Psoas muscle (tissue), 8 donors: ENCODE measurements around the gene AMOT. TPM values are rescaled to one million over a fixed set of nuclear protein-coding genes. Genes with fewer than 3 reads are reported as not detected.
A peak's percentile ranks its signal among the peaks of the same experiment; 100 is the strongest.

ENCODE experiments used
- ATAC-seq, 4 donors: fragments of 200-7000 bp; cut with Tn5 transposase; one replicate each; pipeline ENCODE4 v1.9.1; 2020; ENCODE audit warnings: moderate library complexity in 3 of 4, mild to moderate bottlenecking in 2 of 4
- DNase-seq, 2 donors: peaks; one replicate each; pipeline ENCODE4 v3.0.0-alpha.2; 2020
- H3K27ac ChIP-seq: fragments of 200-600 bp; one replicate; pipeline ENCODE4 v1.8.0; 2022
- H3K27me3 ChIP-seq, 3 donors: fragments of 200-600 bp in 1 of 3; one replicate each; pipeline versions ENCODE4 v1.6.1 to v1.8.0; 2013 to 2022; ENCODE audit warnings: low read length in 2 of 3, mild to moderate bottlenecking in 2 of 3, moderate library complexity in 1 of 3; ENCODE audit not compliant: insufficient read depth in 3 of 3
- H3K36me3 ChIP-seq, 2 donors: fragments of 200-600 bp in 1 of 2; one replicate each; pipeline versions ENCODE4 v1.6.1 to v1.8.0; 2013 to 2022; ENCODE audit warnings: low read depth in 1 of 2, mild to moderate bottlenecking in 1 of 2, moderate library complexity in 1 of 2; ENCODE audit not compliant: insufficient read depth in 1 of 2
- H3K4me1 ChIP-seq: fragments of 200-600 bp; one replicate; pipeline ENCODE4 v1.8.0; 2022
- H3K4me3 ChIP-seq: fragments of 200-600 bp; one replicate; pipeline ENCODE4 v1.8.0; 2022; ENCODE audit warnings: mild to moderate bottlenecking
- H3K9me3 ChIP-seq: fragments of 200-600 bp; one replicate; pipeline ENCODE4 v1.8.0; 2022
- WGBS, 3 donors: extraction: QIAGEN DNeasy Blood & Tissue Kit; methylation state at CpG; one replicate each; pipeline versions ENCODE4 v1.1.6 to v1.1.7; 2013; 5-methylcytosine and 5-hydroxymethylcytosine counted together
- intact Hi-C, 2 donors: fragments of 100-400 bp; cut with DNase I; formaldehyde crosslinking; loops; one replicate each; pipeline versions ENCODE4 v1.11.0 to v1.14.2; 2022
- polyA plus RNA-seq, 3 donors: library from polyadenylated mRNA; stranded (reverse); fragments of 200-250 nt; gene quantifications; one replicate each; pipeline ENCODE4 v1.2.3, GENCODE V29; 2013
- total RNA-seq, 4 donors: library from RNA; stranded (reverse); fragmentation: NEBNext Ultra II Directional in 2 of 4; extraction: Animal tissue kit (Norgen Biotek cat#: 25700) in 2 of 4; gene quantifications; one replicate each; pipeline versions ENCODE4 v1.2.1 to v1.2.4, GENCODE V29; 2021 to 2023
- TF ChIP-seq, protein P1 (sequence below): fragments of 200-600 bp; IDR thresholded peaks from one replicate; pipeline ENCODE4 v1.8.0; 2022; ENCODE audit warnings: antibody characterized with exemption
- donor health status: healthy with polysubstance abuse.
- donor health status: DM: no; HTN: no; CAD: no; lungs with moderate emphysema.
- donor health status: Bipolar disorder and iron deficiency.
- donor health status: healthy.
- donor health status: DM: yes; HTN: yes; CAD: no.
- donor health status: DM: no; HTN: no; CAD: no.
- donor health status: DM: no; HTN: no; CAD: no.
- donor health status: DM: yes; HTN: yes; CAD: no.

Gene AMOT
- total and polyA plus RNA-seq, 7 donors = 2.5 to 148 (median 72.6) TPM

DNA sequence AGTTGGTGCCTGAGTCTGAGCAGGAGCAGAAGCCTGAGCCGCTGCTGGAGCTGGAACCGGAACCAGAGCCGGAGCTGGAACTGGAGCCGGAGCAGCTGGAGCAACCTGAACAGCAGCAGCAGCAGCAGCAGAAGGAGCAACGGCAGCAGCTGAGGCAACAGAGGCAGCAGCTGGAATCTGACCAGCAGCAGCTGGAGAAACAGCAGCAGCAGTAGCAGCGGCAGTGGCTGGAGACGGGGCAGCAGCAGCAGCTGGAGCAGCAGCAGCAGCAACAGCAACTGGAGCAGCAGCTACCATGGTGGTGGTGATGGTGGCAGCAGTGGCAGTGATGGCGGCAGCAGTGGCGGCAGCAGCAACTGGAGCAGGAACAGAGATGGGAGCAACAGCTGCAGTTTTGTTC lies 61.5 kb downstream of the AMOT start:
- no peaks in the 10 kb centered on the region for H3K4me1 ChIP-seq
- intact Hi-C loops = no loop called here
- peak in 1 of 2 donors; percentile 45 for DNase-seq
- H3K27ac ChIP-seq = no peak overlapping the region
- 55 to 70% (median 69%) methylated on average over 9 of the region's 9 CpGs for WGBS, 3 donors
- no peaks in the 10 kb centered on the region for H3K9me3 ChIP-seq
- H3K4me3 ChIP-seq = no peak overlapping the region
- peaks cover 0 to 1% (median 0%) of the 10 kb centered on the region in 3 donors for H3K27me3 ChIP-seq
- TF ChIP-seq, protein P1, sequence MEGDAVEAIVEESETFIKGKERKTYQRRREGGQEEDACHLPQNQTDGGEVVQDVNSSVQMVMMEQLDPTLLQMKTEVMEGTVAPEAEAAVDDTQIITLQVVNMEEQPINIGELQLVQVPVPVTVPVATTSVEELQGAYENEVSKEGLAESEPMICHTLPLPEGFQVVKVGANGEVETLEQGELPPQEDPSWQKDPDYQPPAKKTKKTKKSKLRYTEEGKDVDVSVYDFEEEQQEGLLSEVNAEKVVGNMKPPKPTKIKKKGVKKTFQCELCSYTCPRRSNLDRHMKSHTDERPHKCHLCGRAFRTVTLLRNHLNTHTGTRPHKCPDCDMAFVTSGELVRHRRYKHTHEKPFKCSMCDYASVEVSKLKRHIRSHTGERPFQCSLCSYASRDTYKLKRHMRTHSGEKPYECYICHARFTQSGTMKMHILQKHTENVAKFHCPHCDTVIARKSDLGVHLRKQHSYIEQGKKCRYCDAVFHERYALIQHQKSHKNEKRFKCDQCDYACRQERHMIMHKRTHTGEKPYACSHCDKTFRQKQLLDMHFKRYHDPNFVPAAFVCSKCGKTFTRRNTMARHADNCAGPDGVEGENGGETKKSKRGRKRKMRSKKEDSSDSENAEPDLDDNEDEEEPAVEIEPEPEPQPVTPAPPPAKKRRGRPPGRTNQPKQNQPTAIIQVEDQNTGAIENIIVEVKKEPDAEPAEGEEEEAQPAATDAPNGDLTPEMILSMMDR = no peak
- ATAC-seq = no peak
- peaks cover 0 to 58% of the 10 kb centered on the region in 2 donors for H3K36me3 ChIP-seq

DNA sequence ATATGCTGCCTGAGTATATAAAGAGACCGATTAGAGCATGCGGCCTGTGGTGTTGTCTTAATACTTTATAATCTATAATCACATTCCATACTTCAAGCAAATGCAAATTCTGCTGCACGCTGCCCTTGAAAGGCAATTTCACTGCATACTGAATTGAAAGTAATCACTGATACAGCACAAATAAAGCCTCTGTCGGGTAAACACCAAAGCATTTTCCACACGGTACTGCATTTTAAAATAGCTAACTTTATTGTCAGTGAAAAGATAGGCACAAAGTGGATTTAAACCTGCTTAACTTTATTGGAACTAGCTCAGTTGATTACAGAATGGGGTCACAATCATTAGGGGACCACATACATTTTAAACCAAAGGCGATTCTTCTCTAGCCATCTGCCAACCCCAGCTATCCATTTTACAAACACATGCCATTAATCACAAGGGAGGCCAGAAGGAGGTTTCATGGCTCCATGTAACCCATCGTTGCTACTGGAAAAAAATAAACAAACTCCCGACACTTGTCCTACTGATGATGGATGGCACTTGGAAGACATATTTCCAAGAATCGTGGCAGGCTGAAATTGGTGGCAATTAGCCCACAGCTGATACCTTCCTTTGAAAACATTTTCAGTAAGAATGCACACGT lies 65.9 kb downstream of the AMOT start:
- Histone ChIP-seq H3K27ac (no peak overlapping the region), H3K27me3 (no peaks in the 10 kb centered on the region), H3K36me3 (peaks cover 0 to 33% of the 10 kb centered on the region in 2 donors), H3K4me1 (no peaks in the 10 kb centered on the region), H3K9me3 (no peaks in the 10 kb centered on the region), H3K4me3 (no peak overlapping the region)
- intact Hi-C loops = no loop called here
- 47 to 56% (median 55%) methylated on average over 10 of the region's 10 CpGs for WGBS, 3 donors
- TF ChIP-seq, protein P1 = no peak
- DNase-seq (no peak), ATAC-seq (no peak)

DNA sequence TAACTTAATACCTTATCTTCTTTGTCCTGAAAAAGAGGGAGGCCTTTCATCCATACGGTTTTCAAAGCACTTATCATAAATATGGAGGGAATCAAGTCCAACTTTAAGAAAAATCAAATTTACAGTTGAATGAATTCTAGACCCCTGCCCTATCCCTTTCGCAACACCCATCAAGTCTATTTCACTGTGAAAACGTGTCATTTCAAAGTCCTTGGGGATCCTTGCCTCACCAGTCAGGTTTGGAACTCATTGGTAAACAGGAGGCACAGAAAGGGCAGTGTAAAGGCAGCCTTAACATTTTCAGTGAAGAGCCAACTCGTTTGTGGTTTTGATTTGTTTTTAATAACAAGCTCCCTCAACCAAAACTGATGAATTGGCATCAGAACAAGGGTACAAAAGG lies 66.5 kb downstream of the AMOT start:
- ATAC-seq (no peak), DNase-seq (no peak)
- H3K27ac ChIP-seq = no peak overlapping the region
- H3K27me3 ChIP-seq = no peaks in the 10 kb centered on the region
- H3K9me3 ChIP-seq = no peaks in the 10 kb centered on the region
- H3K4me3 ChIP-seq = no peak overlapping the region
- intact Hi-C loops = no loop called here
- 58 to 84% (median 75%) methylated on average over 4 of the region's 4 CpGs for WGBS, 3 donors
- H3K4me1 ChIP-seq = no peaks in the 10 kb centered on the region
- peaks cover 0 to 28% of the 10 kb centered on the region in 2 donors for H3K36me3 ChIP-seq
- TF ChIP-seq, protein P1 = no peak

DNA sequence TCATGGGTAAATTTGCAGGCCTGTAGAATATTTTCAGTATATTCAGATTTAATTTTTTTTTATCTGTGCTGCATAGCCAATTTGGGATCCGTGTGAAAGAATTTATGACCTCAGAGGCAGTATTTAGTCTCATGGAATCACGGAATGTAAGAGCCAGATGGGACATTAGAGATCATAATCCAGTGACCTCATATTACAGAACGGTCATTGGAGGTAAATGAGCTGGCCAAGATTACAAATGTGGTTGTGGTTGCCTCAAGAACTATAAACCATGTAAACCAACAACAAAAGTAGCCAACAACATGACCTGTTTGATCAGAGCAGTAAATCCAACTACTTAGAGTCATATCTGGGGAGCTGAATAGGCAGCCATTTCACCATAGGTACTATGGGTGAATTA lies 71.6 kb downstream of the AMOT start:
- peak overlapping the region; percentile 70 for H3K27ac ChIP-seq
- ATAC-seq = peak; percentile 81 to 94 (median 91)
- no peaks in the 10 kb centered on the region for H3K9me3 ChIP-seq
- TF ChIP-seq, protein P1 = no peak
- intact Hi-C loops = no loop called here
- H3K36me3 ChIP-seq = no peaks in the 10 kb centered on the region
- no peaks in the 10 kb centered on the region for H3K27me3 ChIP-seq
- H3K4me3 ChIP-seq = no peak overlapping the region
- no peaks in the 10 kb centered on the region for H3K4me1 ChIP-seq
- DNase-seq = no peak
- WGBS, 3 donors = 20 to 26% (median 21%) methylated on average over 3 of the region's 3 CpGs

DNA sequence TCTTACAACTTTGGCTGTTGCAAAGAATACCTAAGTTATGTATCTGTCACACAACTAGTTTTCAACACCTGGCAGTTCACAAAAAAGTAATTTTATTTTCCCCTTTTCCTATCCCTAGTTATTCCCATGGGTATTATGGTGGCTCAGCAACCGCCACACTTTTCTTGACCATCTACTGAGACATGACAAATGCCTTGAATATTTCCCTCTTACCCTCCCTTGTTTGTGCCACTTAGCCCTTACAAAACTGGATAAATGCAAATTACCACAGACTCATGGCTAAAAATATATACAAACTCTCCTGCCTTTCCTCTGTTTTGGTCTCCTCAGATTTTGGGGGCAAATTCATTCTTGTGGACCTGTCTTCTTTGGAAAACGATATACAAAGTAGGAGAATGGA lies 72.1 kb downstream of the AMOT start:
- peak in 3 of 4 donors; percentile 10 to 59 (median 49) for ATAC-seq
- DNase-seq = no peak
- Histone ChIP-seq H3K9me3 (no peaks in the 10 kb centered on the region), H3K4me1 (no peaks in the 10 kb centered on the region), H3K27me3 (no peaks in the 10 kb centered on the region), H3K4me3 (no peak overlapping the region), H3K27ac (peak overlapping the region; percentile 70), H3K36me3 (no peaks in the 10 kb centered on the region)
- WGBS, 3 donors = 44 to 55% (median 50%) methylated on average over 2 of the region's 2 CpGs
- intact Hi-C loops = no loop called here
- TF ChIP-seq, protein P1 = no peak
